ENCODE measurements around the gene RPAP2.
"Not testable (repeated sequence)": the region's sequence is repeated elsewhere in the genome, so short reads cannot be mapped to it uniquely, and the experiment has no call there.

The RPAP2 gene

DNA sequence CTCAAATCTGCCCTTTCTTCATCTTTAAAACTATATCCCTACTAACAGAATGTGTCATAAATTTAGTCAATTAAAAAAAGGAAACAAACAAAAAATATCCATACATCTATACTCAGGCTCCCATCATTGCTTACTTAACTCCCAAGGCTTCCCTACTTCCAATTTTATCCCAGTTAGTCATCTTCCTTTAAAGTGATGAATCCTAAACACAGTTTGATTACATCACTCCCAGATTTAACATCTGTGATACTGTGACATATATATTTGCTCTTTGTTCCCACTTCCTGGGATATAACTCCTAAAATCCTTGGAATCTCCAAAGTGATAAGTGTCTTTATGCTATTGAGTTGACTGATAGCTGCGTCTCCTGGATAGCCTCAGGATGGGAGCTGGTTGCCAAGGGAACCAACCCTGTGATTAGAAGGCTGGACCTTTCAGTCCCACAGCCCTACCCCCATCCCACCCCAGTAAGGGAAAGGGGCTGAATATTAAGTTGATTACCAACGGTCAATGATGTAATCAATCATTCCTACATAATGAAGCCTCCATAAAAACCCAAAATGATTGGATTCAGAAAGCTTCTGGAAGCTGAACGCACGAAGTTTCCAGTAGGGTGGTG, 21.6 kb upstream of the RPAP2 start:
- no peak for DNase-seq (ENCODE audit: low read depth)
- TF ChIP-seq, protein P1, sequence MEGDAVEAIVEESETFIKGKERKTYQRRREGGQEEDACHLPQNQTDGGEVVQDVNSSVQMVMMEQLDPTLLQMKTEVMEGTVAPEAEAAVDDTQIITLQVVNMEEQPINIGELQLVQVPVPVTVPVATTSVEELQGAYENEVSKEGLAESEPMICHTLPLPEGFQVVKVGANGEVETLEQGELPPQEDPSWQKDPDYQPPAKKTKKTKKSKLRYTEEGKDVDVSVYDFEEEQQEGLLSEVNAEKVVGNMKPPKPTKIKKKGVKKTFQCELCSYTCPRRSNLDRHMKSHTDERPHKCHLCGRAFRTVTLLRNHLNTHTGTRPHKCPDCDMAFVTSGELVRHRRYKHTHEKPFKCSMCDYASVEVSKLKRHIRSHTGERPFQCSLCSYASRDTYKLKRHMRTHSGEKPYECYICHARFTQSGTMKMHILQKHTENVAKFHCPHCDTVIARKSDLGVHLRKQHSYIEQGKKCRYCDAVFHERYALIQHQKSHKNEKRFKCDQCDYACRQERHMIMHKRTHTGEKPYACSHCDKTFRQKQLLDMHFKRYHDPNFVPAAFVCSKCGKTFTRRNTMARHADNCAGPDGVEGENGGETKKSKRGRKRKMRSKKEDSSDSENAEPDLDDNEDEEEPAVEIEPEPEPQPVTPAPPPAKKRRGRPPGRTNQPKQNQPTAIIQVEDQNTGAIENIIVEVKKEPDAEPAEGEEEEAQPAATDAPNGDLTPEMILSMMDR (conservative IDR thresholded peaks at IDR 0.05; ENCODE audit: low read depth, low read length), result no peak
- H3K4me3 ChIP-seq (ENCODE audit: low read length), result no peak overlapping the region

DNA sequence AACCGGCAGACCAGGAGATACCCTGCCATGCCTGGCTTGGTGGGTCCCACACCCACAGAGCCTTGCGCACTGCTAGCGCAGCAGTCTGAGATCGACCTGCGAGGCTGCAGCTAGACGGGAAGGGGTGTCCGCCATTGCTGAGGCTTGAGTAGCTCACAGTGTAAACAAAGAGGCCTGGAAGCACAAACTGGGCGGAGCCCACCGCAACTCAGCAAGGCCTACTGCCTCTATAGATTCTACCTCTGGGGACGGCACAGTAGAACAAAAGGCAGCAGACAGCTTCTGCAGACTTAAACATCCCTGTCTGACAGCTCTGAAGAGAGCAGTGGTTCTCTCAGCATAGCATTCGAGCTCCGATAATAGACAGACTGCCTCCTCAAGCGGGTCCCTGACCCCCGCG, 19.1 kb upstream of the RPAP2 start:
- not testable (repeated sequence) for DNase-seq (ENCODE audit: low read depth); H3K4me3 ChIP-seq (ENCODE audit: low read length)

DNA sequence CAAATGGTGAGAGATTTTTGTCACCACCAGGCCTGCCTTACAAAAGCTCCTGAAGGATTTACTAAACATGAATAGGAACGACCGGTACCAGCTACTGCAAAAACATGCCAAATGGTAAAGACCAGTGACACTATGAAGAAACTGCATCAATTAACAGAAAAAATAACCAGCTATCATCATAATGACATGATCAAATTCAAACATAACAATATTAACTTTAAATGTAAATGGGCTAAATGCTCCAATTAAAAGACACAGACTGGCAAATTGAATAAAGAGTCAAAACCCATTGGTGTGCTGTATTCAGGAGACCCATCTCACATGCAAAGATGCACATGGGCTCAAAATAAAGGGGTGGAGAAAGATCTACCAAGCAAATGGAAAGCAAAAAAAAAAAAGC, 17.4 kb upstream of the RPAP2 start:
- H3K4me3 ChIP-seq (ENCODE audit: low read length); DNase-seq (ENCODE audit: low read depth): not testable (repeated sequence)

DNA sequence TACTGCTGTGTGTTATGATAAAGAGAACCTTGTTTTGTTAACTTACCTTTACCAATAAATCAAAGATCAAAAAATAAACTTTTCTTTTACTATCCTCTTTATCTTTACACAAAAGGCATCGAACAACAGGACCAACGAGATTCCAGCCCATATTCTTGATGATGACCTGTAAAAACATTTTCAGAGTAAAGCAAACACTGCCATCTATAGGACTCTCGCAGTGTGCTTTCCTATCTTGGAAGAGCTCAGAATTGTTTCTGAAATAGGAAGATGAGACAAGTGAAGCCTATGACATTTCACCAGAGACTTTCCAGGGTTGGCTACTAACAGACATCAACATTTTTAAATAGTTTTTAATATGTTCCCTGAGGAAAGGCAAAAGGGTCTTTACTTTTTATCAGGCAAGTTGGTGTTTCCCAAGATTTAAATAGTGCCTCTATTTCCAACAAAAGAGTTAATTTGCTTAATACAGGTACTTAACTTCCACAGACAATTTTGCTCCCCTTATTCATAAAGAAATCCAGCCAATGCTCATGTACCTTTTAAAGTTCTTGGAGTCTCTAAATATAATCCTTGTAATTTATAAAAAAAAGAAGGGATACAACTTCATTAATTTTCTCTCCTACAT, 7.4 kb upstream of the RPAP2 start:
- DNase-seq (ENCODE audit: low read depth), result no peak
- TF ChIP-seq, protein P1 (conservative IDR thresholded peaks at IDR 0.05; ENCODE audit: low read depth, low read length), result peak; percentile 85
- H3K4me3 ChIP-seq (ENCODE audit: low read length), result no peak overlapping the region

DNA sequence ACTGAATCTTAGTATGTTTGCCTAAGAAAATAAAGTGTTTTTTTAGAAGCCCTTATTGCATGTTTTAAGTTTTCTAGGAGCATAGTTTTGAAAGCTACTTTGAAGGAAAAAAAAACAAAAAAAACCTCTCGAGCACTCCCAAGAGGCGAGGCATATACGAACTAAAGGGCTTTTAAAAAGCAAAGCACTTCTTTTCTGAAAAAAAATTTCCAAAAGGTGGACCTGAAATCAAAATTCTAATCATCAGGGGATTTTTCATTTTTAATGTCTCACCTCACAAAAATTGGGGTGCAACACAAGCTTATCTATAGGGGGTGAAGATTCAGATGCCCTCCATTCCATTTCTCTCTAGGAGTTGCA, 666 bp upstream of the RPAP2 start:
- DNase-seq (ENCODE audit: low read depth), result no peak
- TF ChIP-seq, protein P1 (conservative IDR thresholded peaks at IDR 0.05; ENCODE audit: low read depth, low read length), result peak; percentile 20
- peak overlapping the region; percentile 85 for H3K4me3 ChIP-seq (ENCODE audit: low read length)

DNA sequence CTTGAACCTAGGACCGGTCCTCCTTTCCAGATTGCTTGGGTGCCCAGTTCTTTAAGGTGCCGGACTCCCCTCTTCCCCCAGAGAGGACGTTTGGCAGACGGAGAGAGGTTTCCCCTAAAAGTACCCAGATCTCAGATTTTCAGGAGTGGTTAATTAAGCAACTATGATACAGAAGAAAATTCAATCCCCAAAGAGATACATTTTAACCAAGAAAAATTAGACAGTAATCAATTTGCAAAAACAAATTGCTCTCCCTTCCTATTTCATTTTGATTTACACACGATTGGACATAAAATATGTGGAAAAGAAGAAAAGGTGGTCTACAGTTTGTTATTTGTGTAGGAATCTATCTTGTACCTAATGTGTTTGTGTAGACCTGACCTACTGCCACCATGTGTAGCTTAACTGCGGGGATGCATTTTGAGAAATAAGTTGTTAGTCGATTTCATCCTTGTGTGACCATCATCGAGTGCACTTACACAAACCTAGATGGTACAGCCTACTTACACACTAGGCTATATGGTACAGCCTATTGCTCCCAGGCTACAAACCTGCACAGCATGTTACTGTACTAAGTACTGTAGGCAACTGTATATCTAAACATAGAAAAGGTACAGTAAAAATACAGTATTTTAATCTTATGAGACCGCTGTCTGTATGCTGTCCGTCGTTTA, 755 bp downstream of the RPAP2 start:
- DNase-seq (ENCODE audit: low read depth), result no peak
- peak overlapping the region; percentile 85 for H3K4me3 ChIP-seq (ENCODE audit: low read length)
- TF ChIP-seq, protein P1 (conservative IDR thresholded peaks at IDR 0.05; ENCODE audit: low read depth, low read length), result no peak

DNA sequence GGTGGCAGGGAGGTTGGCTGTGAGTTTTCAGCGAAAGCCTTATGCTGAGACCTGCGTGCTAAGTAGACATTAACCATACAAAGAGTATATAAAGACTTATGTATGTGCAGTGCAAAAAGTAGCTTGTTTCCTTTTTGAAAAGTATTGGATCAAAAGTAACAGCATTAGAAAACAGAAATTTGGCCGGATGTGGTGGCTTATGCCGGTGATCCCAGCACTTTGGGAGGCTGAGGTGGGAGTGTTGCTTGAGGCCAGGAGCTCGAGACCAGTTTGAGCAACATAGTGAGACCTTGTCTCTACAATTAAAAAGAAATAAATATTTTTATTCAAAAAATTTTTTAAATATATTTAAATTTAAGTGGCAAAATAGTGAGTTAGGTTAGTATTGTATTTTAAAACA, 2.2 kb downstream of the RPAP2 start:
- H3K4me3 ChIP-seq (ENCODE audit: low read length), result no peak overlapping the region
- DNase-seq (ENCODE audit: low read depth), result no peak
- TF ChIP-seq, protein P1 (conservative IDR thresholded peaks at IDR 0.05; ENCODE audit: low read depth, low read length), result no peak

DNA sequence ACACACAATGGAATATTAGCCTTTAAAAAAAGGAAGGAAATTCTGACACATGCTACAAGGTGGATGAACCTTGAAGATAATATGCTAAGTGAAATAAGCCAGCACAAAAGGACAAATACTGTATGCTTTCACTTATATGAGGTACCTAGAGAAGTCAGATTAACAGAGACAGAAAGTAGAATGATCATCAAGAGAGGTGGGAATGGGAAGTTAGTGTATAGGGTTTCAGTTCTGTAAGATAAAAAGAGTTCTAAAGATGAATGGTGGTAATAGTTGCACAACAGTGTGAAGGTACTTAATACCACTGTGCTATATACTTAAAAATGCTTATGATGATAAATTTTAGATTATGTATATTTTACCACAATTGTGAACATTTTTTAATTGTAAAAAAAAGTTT, 7.2 kb downstream of the RPAP2 start:
- TF ChIP-seq, protein P1 (conservative IDR thresholded peaks at IDR 0.05; ENCODE audit: low read depth, low read length), result no peak
- no peak overlapping the region for H3K4me3 ChIP-seq (ENCODE audit: low read length)
- no peak for DNase-seq (ENCODE audit: low read depth)

Measured in retinal pigment epithelial cell (primary cell).